ENCODE results near the gene SLAIN1. TPM values are rescaled to one million over a fixed set of nuclear protein-coding genes. Genes with fewer than 3 reads are reported as not detected.
A peak's percentile ranks its signal among the peaks of the same experiment; 100 is the strongest.

The SLAIN1 gene
- total RNA-seq, 1 experiment from 2014 or later, result 5.3 TPM

- in situ Hi-C loops (cut with HindIII; ENCODE audit: low pct_unique_long_range_greater_than_20kb, low sequenced_read_pairs), result no loop called here
- peak; percentile 4 for DNase-seq (ENCODE audit: low read depth)
These were observed 3.8 kb downstream of the SLAIN1 start for GRCh38 chr13:77701305-77701704.

- DNase-seq (ENCODE audit: low read depth), result no peak
- in situ Hi-C loops (cut with HindIII; ENCODE audit: low pct_unique_long_range_greater_than_20kb, low sequenced_read_pairs), result no loop called here
These were observed 4.9 kb downstream of the SLAIN1 start for GRCh38 chr13:77702366-77702765.

DNA sequence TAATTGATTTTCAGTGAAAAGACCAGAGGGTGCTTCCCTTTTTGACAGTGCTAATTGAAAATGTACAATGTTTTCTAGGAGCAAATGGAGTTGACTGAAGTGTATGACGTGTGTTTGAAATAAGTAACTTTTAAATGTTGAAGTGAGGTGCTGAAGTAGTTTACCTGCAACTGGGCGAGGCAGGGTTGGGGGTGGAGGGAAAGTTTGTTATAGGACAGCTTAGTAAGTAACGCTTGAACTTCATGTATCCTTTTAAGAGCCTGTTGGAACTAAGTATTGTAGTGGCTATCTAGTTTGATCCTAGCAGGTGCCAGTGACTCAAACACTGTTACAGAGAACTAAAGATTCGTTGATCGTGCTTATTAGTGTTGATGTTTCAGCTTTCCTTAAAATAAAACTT lies 5.9 kb downstream of the SLAIN1 start:
- in situ Hi-C loops (cut with HindIII; ENCODE audit: low pct_unique_long_range_greater_than_20kb, low sequenced_read_pairs), result no loop called here
- DNase-seq (ENCODE audit: low read depth), result no peak

GRCh38 chr13:77714119-77714755 lies 16.8 kb downstream of the SLAIN1 start:
- in situ Hi-C loops (cut with HindIII; ENCODE audit: low pct_unique_long_range_greater_than_20kb, low sequenced_read_pairs), result no loop called here
- DNase-seq (ENCODE audit: low read depth), result no peak

GRCh38 chr13:77715233-77715891 lies 17.9 kb downstream of the SLAIN1 start:
- in situ Hi-C loops (cut with HindIII; ENCODE audit: low pct_unique_long_range_greater_than_20kb, low sequenced_read_pairs), result no loop called here
- no peak for DNase-seq (ENCODE audit: low read depth)

- no peak for DNase-seq (ENCODE audit: low read depth)
- in situ Hi-C loops (cut with HindIII; ENCODE audit: low pct_unique_long_range_greater_than_20kb, low sequenced_read_pairs), result no loop called here
These were observed 19.2 kb downstream of the SLAIN1 start for GRCh38 chr13:77716692-77717091.

GRCh38 chr13:77717508-77717907 lies 20.0 kb downstream of the SLAIN1 start:
- in situ Hi-C loops (cut with HindIII; ENCODE audit: low pct_unique_long_range_greater_than_20kb, low sequenced_read_pairs), result no loop called here
- no peak for DNase-seq (ENCODE audit: low read depth)

DNA sequence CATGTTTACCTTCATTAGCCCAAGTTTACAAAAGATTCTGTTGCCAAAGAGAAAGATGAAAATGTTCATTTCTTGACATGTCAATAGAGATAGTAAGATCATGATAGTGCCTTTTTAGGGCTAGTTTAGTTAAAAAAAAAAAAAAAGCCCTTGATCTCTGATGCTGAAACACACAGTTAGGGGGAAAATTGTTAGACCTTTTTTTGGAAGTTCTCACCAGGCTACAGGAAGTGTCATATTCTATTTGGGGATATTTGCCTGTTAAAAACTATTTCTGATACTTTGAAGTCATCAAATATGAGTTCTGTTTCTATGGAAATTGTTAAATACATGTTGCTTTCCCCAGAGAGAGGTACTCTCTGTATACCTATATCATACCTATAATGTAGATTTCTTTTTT lies 21.6 kb downstream of the SLAIN1 start:
- no peak for DNase-seq (ENCODE audit: low read depth)
- in situ Hi-C loops (cut with HindIII; ENCODE audit: low pct_unique_long_range_greater_than_20kb, low sequenced_read_pairs), result no loop called here

GRCh38 chr13:77720988-77721387 lies 23.5 kb downstream of the SLAIN1 start:
- in situ Hi-C loops (cut with HindIII; ENCODE audit: low pct_unique_long_range_greater_than_20kb, low sequenced_read_pairs), result no loop called here
- no peak for DNase-seq (ENCODE audit: low read depth)

GRCh38 chr13:77724092-77724491 lies 26.6 kb downstream of the SLAIN1 start:
- no peak for DNase-seq (ENCODE audit: low read depth)
- in situ Hi-C loops (cut with HindIII; ENCODE audit: low pct_unique_long_range_greater_than_20kb, low sequenced_read_pairs), result no loop called here

DNA sequence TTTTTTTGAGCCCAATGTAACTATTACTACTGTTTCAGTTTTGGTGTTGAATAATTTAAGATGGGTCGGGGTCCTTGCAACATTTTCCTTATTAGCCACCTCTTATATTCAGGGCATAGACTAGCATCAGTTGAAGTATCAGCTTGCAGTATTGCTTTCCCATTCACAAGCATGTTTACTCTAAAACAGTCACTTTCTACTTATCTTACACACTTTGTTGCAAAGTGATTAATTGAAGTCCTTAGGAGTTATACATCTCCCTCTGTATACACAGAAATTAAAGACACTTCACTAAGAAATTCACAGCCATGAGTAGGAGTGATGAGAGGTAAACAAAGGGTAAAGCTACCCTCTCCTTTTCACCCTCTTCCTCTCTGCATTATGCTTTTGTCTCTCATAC lies 27.6 kb downstream of the SLAIN1 start:
- no peak for DNase-seq (ENCODE audit: low read depth)
- in situ Hi-C loops (cut with HindIII; ENCODE audit: low pct_unique_long_range_greater_than_20kb, low sequenced_read_pairs), result no loop called here

GRCh38 chr13:77728265-77729125 lies 31.0 kb downstream of the SLAIN1 start:
- in situ Hi-C loops (cut with HindIII; ENCODE audit: low pct_unique_long_range_greater_than_20kb, low sequenced_read_pairs), result no loop called here
- DNase-seq (ENCODE audit: low read depth), result no peak

DNA sequence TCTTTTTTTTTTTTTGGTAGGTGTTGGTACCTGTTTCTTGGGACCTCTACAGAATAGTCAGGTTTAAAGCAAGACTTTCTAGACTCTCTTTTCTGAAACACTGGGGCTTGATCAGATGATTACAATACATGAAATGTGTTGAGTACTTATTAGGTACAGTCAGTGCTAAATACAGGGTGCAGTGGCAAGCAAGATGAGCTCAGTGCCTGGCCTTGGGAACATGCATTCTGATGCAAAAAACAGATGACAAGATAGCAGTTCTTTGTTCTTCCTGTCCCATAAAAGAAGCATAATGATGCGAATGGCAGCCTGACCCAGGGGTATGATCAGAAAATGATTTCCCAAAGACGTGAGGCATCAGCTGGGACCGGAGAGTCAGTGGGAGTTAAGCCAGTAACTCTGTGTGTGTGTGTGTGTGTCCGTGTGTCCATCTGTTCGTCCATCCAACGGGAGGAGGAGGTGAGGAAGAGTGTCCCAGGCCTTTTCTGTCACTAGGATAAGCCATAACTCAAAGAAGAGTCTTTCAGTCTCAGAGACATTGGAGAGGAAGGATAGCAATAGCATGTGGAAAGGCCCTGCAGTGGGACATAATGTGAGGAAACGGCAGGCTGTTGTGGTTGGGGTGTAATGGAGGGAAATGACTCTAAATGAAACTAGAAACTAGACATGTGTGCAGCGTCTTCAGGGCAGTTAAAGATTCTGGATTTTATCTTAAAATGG lies 32.2 kb downstream of the SLAIN1 start:
- no peak for DNase-seq (ENCODE audit: low read depth)
- in situ Hi-C loops (cut with HindIII; ENCODE audit: low pct_unique_long_range_greater_than_20kb, low sequenced_read_pairs), result no loop called here

- in situ Hi-C loops (cut with HindIII; ENCODE audit: low pct_unique_long_range_greater_than_20kb, low sequenced_read_pairs), result no loop called here
- DNase-seq (ENCODE audit: low read depth), result no peak
These were observed 33.1 kb downstream of the SLAIN1 start for GRCh38 chr13:77730572-77730971.

DNA sequence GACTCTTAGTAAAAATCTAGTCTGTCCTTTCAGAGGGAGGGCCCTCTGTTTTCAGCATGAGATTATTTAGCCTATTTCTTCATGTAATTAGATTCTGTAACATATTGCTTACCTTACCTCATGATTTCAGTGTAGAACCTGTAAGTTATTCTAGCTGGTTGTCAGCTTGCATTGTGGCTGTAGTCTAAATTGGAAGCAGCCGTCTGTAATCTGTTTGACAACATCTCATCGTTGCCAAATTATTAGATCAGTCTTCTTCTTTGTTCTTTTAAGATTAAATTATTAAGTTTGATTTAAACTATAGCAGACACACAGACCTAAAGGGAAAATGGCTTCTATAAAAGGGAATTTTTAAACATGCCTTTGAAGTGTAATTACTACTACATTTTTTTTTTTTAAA lies 34.8 kb downstream of the SLAIN1 start:
- no peak for DNase-seq (ENCODE audit: low read depth)
- in situ Hi-C loops (cut with HindIII; ENCODE audit: low pct_unique_long_range_greater_than_20kb, low sequenced_read_pairs), result no loop called here

DNA sequence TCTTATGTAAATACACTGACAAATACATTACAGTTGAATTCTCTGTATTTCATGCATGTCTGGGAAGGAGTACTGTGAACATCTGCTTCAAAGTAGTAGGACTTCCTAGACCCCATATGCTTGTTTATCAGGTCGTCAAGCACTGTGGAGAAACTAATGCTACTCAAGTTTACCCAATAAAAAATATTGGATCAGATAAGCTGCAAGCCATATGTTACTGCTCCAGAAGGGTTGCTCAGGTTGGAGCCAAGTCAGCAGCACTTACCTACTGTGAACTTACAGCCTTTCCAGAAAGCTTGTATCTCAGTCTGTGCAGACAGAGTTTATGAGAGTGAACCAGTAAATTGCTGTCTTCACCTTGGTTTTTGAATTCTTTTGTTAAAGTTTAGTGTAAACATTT lies 36.2 kb downstream of the SLAIN1 start:
- no peak for DNase-seq (ENCODE audit: low read depth)
- in situ Hi-C loops (cut with HindIII; ENCODE audit: low pct_unique_long_range_greater_than_20kb, low sequenced_read_pairs), result no loop called here

DNA sequence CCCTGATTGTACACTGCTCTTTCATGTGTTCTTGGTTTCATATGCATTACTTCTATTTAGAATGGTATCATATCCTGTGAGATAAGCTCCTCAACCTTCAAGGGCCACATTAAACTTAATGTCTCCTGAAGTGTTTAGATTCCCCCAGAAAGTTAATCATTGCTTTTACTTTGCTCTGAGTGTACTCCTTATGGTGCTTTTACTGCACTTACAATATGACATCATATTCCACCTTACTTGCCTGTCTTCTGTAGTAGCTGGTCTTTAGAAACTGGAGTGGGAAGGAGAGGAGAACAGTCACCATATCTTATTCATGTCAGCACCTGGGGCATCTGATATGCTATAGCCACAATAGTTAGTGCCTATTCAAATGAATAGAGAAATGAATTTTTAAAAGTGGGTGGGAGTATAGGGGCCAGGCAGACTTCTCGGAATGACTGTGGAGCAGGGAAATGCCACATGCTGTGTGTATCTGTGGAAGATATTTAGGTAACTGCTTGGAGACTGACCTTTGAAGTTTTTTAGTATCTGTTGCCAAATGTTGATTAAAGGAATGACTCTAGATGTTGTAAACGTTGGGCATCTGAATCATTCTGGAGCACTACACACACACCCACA lies 40.2 kb downstream of the SLAIN1 start:
- no peak for DNase-seq (ENCODE audit: low read depth)
- in situ Hi-C loops (cut with HindIII; ENCODE audit: low pct_unique_long_range_greater_than_20kb, low sequenced_read_pairs), result no loop called here

DNA sequence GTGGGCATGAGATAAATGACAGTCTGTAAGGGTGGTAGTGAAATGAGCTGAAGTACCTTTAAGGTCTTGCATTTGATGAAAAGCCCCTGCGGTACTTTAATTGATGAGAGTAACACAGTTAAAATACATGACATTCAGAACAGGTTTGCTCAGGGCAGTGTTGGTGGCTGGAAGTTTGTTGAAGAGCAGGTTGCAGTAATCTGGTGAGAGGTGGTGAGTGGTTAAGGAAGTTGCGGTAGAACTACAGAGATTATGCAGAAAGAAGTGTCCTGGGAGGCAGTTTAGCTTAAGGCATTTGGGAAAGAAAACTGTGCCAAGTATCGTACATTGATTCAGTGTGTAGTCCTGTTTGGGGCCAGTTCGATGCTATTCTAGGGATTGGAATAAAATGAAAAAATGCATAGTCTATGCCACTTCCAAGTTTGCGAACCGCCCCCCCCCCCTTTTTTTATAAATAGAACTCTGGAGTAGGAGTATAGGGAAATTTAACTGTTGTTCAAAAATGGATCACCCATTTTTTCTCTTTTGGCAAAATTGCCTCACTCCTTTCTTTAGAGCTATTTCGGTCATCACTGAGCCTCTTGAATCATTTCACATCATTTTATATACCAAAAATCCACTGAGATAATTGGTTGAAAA lies 42.7 kb downstream of the SLAIN1 start:
- in situ Hi-C loops (cut with HindIII; ENCODE audit: low pct_unique_long_range_greater_than_20kb, low sequenced_read_pairs), result no loop called here
- no peak for DNase-seq (ENCODE audit: low read depth)

Measured in Caki2 (cell line).